CD4-positive, alpha-beta T cell (primary cell): ENCODE measurements around the gene RPL18. TPM values are rescaled to one million over a fixed set of nuclear protein-coding genes. Genes with fewer than 3 reads are reported as not detected.

ENCODE experiments used
- ATAC-seq: fragments of 200-7000 bp; cut with Tn5 transposase; one replicate; pipeline ENCODE4 v1.10.0; 2022; ENCODE audit warnings: mild to moderate bottlenecking; ENCODE audit not compliant: poor library complexity
- CTCF ChIA-PET: fragments of 350-600 bp; sonication (Branson Sonifier 250); formaldehyde crosslinking; loops from one replicate; lab custom pipeline; 2021; ENCODE audit warnings: antibody characterized with exemption, inconsistent platforms; lab: Charles Lee
- POLR2A ChIA-PET: fragments of 350-600 bp; sonication (Branson Sonifier 250); formaldehyde crosslinking; loops from one replicate; lab custom pipeline; 2021; ENCODE audit warnings: antibody characterized with exemption, inconsistent platforms; lab: Charles Lee
- DNase-seq, 14 experiments: peaks; one replicate each; pipeline ENCODE4 v3.0.0-alpha.2; 2013 to 2020; ENCODE audit warnings: mixed read lengths in 2 of 14
- H3K27ac ChIP-seq, 2 donors: one replicate each; pipeline versions ENCODE4 v1.5.1 to v1.7.0; 2013; ENCODE audit warnings: low read length in 2 of 2, low read depth in 1 of 2, mild to moderate bottlenecking in 1 of 2
- H3K27me3 ChIP-seq, 2 experiments: 1 replicate in 1 of 2; 2 replicates in 1 of 2; pipeline versions ENCODE4 v1.6.1 to v1.7.0; 2013; ENCODE audit warnings: low read length in 2 of 2, control low read depth in 1 of 2, mild to moderate bottlenecking in 1 of 2, moderate library complexity in 1 of 2; ENCODE audit not compliant: insufficient read depth in 2 of 2, control insufficient read depth in 1 of 2
- H3K36me3 ChIP-seq: one replicate; pipeline ENCODE4 v1.6.1; 2013; ENCODE audit warnings: low read length, control low read depth; ENCODE audit not compliant: insufficient read depth
- H3K4me1 ChIP-seq: one replicate; pipeline ENCODE4 v1.6.1; 2013; ENCODE audit warnings: low read length, control low read depth; ENCODE audit not compliant: insufficient read depth
- H3K4me3 ChIP-seq: one replicate; pipeline ENCODE4 v1.5.1; 2013; ENCODE audit warnings: mild to moderate bottlenecking, low read length, moderate library complexity
- H3K9me3 ChIP-seq, 2 experiments: 1 replicate in 1 of 2; 2 replicates in 1 of 2; pipeline versions ENCODE4 v1.6.1 to v1.7.0; 2013; ENCODE audit warnings: low read length in 2 of 2, mild to moderate bottlenecking in 2 of 2, control low read depth in 1 of 2, moderate library complexity in 1 of 2; ENCODE audit not compliant: control insufficient read depth in 1 of 2, insufficient read depth in 1 of 2
- H3K27ac Mint-ChIP-seq: one replicate; pipeline ENCODE4 v1.8.0; 2020; ENCODE audit warnings: mixed read lengths
- H3K27me3 Mint-ChIP-seq: one replicate; pipeline ENCODE4 v1.8.0; 2021; ENCODE audit warnings: mixed read lengths
- H3K36me3 Mint-ChIP-seq: one replicate; pipeline ENCODE4 v1.8.0; 2021; ENCODE audit warnings: low read depth, mixed read lengths
- H3K4me1 Mint-ChIP-seq: one replicate; pipeline ENCODE4 v1.8.0; 2021; ENCODE audit warnings: low read depth, mixed read lengths
- H3K4me3 Mint-ChIP-seq: one replicate; pipeline ENCODE4 v1.8.0; 2020; ENCODE audit warnings: mild to moderate bottlenecking, mixed read lengths
- H3K9me3 Mint-ChIP-seq: one replicate; pipeline ENCODE4 v1.8.0; 2020; ENCODE audit warnings: mixed read lengths
- intact Hi-C, 2 experiments: fragments of 100-400 bp; cut with DNase I in 1 of 2; cut with micrococcal nuclease in 1 of 2; formaldehyde crosslinking; loops; one replicate each; pipeline versions ENCODE4 v1.15.1 to v1.9.0; 2023 to 2025; cut with DNase I, micrococcal nuclease
- total RNA-seq, 174 experiments: library from RNA in 2 of 174; stranded (reverse) in 2 of 174; gene quantifications; one replicate each; pipeline ENCODE4 v1.2.3 and lab custom pipeline; 2021 to 2026
- TF ChIP-seq, protein P1 (sequence below): fragments of 200-600 bp; IDR thresholded peaks from one replicate; pipeline ENCODE4 v1.8.0; 2022; ENCODE audit warnings: antibody characterized with exemption, mild to moderate bottlenecking

Gene RPL18
- total RNA-seq, 2 experiments from 2014 or later, result 2,820 to 2,913 TPM

DNA sequence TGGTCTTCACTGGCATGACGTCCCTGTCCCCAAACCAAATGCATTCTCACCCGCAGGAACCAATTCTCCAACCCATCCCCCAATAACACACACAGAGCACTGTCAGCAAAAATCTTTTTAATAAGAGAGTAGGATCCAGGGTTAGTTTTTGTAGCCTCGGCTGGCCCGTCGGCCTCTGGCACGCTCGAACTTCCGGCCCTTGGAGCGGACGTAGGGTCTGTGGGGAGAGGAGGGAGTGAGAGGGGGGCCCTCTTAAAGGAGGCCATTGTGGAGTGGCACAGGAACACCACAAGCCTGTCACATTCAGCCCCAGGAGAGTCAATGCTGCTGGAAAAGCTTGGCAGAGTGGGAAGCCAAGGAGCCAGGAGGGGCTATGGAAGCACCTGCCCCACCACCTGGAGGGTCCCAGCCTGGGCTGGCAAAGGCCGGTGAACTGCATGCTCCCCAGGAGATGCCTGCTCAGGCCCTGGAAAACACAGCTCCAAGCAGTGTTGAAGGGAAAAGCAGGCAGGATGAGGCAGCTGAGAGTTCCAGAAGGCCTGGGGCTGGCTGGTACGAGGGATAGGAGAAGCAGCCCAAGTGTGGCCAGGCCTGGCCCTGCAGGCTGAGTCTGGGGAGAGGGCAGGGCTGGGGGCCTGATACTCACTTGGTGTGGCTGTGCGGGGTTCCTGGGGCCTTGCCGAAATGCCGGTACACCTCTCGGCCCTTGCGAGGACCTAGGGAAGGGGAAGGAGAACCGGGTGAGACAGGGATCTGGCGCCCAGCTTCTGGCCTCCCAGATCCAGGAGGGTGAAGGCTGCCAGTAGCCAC, 3.5 kb downstream of the RPL18 start:
- Mint-ChIP-seq H3K4me3 (peak overlapping the region; percentile 98), H3K36me3 (peaks cover 53% of the 10 kb centered on the region), H3K27me3 (no peaks in the 10 kb centered on the region), H3K9me3 (no peaks in the 10 kb centered on the region), H3K4me1 (peaks cover 43% of the 10 kb centered on the region), H3K27ac (no peak overlapping the region)
- ChIA-PET CTCF (no interaction called here), POLR2A (no interaction called here)
- peaks cover 34% of the 10 kb centered on the region for H3K36me3 ChIP-seq
- H3K27ac ChIP-seq, result no peak overlapping the region
- ATAC-seq (no peak), DNase-seq (no peak)
- intact Hi-C loops, result loop anchor here in 1 of 2 experiments (5.0 kb wide), 1 partner anchor 283 kb away; no protein-coding TSS in a partner anchor
- H3K27me3 ChIP-seq, result no peaks in the 10 kb centered on the region
- H3K4me3 ChIP-seq, result no peak overlapping the region
- no peaks in the 10 kb centered on the region for H3K9me3 ChIP-seq
- TF ChIP-seq, protein P1, sequence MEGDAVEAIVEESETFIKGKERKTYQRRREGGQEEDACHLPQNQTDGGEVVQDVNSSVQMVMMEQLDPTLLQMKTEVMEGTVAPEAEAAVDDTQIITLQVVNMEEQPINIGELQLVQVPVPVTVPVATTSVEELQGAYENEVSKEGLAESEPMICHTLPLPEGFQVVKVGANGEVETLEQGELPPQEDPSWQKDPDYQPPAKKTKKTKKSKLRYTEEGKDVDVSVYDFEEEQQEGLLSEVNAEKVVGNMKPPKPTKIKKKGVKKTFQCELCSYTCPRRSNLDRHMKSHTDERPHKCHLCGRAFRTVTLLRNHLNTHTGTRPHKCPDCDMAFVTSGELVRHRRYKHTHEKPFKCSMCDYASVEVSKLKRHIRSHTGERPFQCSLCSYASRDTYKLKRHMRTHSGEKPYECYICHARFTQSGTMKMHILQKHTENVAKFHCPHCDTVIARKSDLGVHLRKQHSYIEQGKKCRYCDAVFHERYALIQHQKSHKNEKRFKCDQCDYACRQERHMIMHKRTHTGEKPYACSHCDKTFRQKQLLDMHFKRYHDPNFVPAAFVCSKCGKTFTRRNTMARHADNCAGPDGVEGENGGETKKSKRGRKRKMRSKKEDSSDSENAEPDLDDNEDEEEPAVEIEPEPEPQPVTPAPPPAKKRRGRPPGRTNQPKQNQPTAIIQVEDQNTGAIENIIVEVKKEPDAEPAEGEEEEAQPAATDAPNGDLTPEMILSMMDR, result no peak
- H3K4me1 ChIP-seq, result peaks cover 46% of the 10 kb centered on the region

DNA sequence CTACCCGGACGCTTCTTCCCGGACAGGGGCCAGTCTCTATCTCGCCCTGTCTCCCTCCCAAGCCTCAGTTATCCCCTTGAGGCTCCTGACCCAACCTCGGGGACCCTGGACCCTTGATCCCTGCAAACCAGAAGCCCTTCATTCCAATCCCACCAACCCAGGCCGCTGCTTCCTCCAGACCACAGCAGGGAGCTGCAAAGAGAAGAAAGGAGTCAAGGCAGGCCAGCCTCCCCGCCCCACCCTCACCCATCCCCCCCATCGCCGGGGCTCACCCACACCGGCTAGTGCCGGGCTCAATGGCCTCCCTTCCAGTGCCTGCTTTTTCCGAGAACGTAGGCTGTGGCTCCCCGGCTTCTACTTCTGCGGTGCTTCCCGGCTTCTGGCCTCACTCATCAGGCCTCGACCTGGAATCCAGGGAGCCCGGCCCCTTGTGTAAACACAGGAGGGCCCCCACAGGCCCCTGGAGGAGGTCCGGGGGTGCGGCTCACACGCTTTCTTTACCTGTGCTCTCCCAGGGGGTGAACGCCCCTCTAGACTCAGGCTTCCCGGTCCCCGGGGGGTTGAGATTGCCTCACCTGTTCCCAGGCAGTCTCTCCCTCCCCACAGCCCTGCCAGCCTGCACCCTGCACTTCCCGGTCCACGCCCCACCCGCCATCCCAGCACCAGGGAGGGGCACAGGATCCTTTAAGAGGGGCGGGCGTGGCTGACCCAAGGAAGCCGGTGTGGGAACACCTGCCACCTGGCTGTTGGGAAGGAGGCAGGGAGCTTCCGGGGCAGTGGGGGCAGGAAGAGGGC, 4.3 kb downstream of the RPL18 start, which contains the start of gene FAM83E:
FAM83E (minus strand) TSS at position 641 of the 795 bp plus-strand sequence. CDS start 1,704 bp downstream, outside the sequence.
- intact Hi-C loops, result loop anchor here in 1 of 2 experiments (5.0 kb wide), 1 partner anchor 282 kb away; no protein-coding TSS in a partner anchor
- Mint-ChIP-seq H3K4me3 (peak within 1 kb of the TSS; percentile 98), H3K27me3 (no peaks in the 10 kb centered on the region), H3K4me1 (peaks cover 36% of the 10 kb centered on the region), H3K36me3 (peaks cover 51% of the 10 kb centered on the region), H3K9me3 (no peaks in the 10 kb centered on the region), H3K27ac (peak within 1 kb of the TSS; percentile 37)
- TF ChIP-seq, protein P1, result no peak
- no peak for ATAC-seq
- Histone ChIP-seq H3K27ac (no peak within 1 kb of the TSS), H3K4me1 (peaks cover 38% of the 10 kb centered on the region), H3K27me3 (no peaks in the 10 kb centered on the region), H3K36me3 (peaks cover 34% of the 10 kb centered on the region), H3K4me3 (no peak within 1 kb of the TSS), H3K9me3 (no peaks in the 10 kb centered on the region)
- ChIA-PET POLR2A (no interaction called here), CTCF (no interaction called here)
- DNase-seq, result peak in 1 of 14 experiments; percentile 36

DNA sequence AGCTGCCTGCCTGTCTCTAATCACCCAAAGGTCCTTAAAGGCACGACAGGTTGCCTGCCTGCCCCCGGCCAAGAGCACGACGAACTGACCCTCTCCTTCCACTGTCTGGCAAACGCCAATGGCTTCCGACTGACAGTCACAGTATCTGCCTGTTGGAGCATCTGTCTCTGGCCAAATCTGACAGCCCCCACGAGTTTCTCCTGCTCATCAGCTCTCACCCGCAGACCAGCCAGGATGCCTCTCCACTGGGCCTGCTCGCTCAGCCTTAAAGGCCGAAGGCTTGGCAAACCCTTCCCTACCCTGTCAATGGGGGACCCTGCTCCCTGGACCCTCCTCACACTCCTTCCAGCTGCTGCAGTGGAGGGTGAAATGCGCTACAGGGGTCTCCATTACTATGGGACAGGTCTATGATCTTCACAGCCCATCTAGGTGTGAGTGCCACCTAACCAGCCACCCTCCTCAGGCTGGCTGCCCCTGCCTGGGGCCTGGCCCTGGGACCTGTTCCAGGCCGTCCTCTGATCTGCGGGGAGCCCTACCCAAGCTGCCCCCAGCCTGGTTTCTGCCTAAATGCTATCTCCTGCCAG, 5.0 kb downstream of the RPL18 start:
- Mint-ChIP-seq H3K27me3 (no peaks in the 10 kb centered on the region), H3K27ac (peak overlapping the region; percentile 37)

More for the DNA sequence above, 5.0 kb downstream of the RPL18 start:
- ATAC-seq (no peak), DNase-seq (peak in 1 of 14 experiments; percentile 30)
- TF ChIP-seq, protein P1, result no peak
- H3K4me3 Mint-ChIP-seq, result peak overlapping the region; percentile 11
- H3K9me3 Mint-ChIP-seq, result no peaks in the 10 kb centered on the region
- intact Hi-C loops, result no loop called here
- ChIA-PET CTCF (no interaction called here), POLR2A (no interaction called here)
- no peaks in the 10 kb centered on the region for H3K27me3 ChIP-seq
- no peak overlapping the region for H3K4me3 ChIP-seq
- peaks cover 35% of the 10 kb centered on the region for H3K4me1 ChIP-seq
- H3K9me3 ChIP-seq, result no peaks in the 10 kb centered on the region
- peaks cover 34% of the 10 kb centered on the region for H3K36me3 ChIP-seq
- no peak overlapping the region for H3K27ac ChIP-seq
- H3K4me1 Mint-ChIP-seq, result peaks cover 30% of the 10 kb centered on the region
- peaks cover 44% of the 10 kb centered on the region for H3K36me3 Mint-ChIP-seq
